GM10248 (cell line): ENCODE results near the gene ARHGAP24.

Source experiments
- CTCF ChIA-PET: fragments of 300-600 bp; sonication (Branson Sonifier 250); formaldehyde crosslinking; extraction: SDS; loops from one replicate; lab custom pipeline; 2021; ENCODE audit warnings: antibody characterized with exemption; lab: Yijun Ruan, JAX
- POLR2A ChIA-PET: fragments of 350-650 bp; sonication (Branson Sonifier 250); formaldehyde crosslinking; extraction: SDS; loops from one replicate; lab custom pipeline; 2020; ENCODE audit warnings: antibody characterized with exemption; lab: Yijun Ruan, JAX
- DNase-seq: peaks from one replicate; pipeline ENCODE4 v3.0.0; 2012; ENCODE audit errors: extremely low spot score
- CTCF ChIP-seq: IDR thresholded peaks from 2 replicates; pipeline ENCODE4 v1.5.1; 2012; ENCODE audit warnings: mild to moderate bottlenecking, low read depth; ENCODE audit errors: extremely low read depth, missing control alignments, control extremely low read depth

ARHGAP24 gene

DNA sequence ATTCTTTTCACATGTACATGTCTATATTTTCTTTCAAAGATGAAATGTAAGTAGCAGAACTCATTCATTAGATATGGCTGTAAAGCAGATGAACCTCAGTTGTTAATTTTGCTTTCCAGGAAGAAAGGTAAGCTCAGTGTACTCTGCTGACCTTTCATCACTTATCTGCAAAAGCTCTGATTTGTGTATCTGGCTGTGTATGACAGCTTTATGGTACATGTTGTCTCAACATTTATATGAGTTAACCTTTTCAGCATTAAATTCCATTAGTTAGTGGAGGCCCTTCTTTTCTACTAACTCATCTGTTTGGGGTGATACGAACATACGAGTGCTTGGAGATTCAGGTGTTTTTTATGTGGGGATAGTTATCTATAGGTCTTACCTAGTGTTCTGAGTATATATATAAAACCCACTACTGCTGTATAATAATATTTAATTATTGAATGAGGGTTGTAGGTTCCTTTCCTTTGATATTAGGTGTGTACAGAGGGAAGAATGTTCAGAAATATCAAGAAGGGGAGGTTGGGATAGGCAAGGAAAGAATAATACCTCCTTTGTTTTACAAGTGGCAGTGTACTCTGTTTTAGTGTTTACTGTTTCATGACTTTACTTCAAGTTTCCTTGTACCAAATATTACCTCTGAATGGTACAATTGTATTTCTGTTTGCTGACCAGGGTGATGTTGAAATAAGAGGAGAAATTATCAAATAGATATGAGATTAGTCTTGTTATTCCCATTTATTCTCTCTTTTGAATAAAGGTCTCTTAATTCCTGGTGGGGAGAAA lies 395.5 kb downstream of the ARHGAP24 start:
- DNase-seq: no peak
- TF ChIP-seq CTCF: no peak
- ChIA-PET CTCF (interaction anchor here (0.7 to 1.4 kb wide), 4 partner anchors 27 to 73 kb away, joined by 3 to 5 read pairs (median 3); no protein-coding TSS in a partner anchor), POLR2A (no interaction called here)

- no peak for DNase-seq
- CTCF ChIA-PET: interaction anchor here (0.7 to 1.3 kb wide), 3 partner anchors 10 to 33 kb away, joined by 3 read pairs; no protein-coding TSS in a partner anchor
- no peak for TF ChIP-seq CTCF
- POLR2A ChIA-PET: no interaction called here
Observed at GRCh38 chr4:85873566-85873965, 398.6 kb downstream of the ARHGAP24 start.

- ChIA-PET POLR2A (no interaction called here), CTCF (no interaction called here)
- DNase-seq: no peak
- no peak for TF ChIP-seq CTCF
Observed at GRCh38 chr4:85879518-85879917, 404.6 kb downstream of the ARHGAP24 start.

DNA sequence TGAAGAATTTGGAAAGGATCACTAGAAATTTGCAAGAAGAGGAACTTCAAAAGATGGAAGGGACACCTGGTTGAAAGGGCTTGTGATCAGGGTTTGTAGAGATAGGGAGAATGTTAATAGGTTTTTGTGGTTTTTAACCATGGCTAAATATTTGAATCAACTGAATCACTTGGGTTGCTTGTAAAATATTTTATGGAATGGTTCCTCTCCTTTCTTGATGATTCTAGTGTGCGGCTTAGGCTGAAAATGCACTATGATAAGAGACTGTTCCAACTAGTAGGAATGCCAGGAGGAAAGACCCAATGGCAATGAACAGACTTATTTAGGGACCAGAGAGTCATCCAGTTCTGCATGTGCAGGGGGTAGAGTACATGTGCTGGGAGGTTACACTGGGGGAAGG lies 408.2 kb downstream of the ARHGAP24 start:
- ChIA-PET CTCF (no interaction called here), POLR2A (no interaction called here)
- no peak for DNase-seq
- TF ChIP-seq CTCF: no peak

DNA sequence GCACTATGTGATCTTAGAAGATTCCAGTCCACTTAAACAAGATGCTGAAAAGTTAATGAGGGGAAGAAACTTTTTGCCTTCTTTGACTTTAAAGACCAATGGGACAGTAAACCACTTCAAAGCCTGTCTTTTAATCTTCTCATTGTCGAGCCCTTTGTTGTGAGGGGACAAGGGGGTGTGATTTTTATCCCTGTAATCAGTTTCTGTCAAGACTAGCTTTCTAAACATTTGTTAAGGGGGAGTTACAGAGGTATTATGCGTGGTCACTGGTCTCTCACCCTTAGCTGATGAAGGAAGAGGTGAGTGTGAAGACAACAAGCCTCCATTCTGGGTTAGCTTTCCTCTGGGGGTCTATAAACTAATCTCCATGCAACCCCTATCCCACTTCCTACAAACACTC lies 409.3 kb downstream of the ARHGAP24 start:
- no peak for DNase-seq
- no peak for TF ChIP-seq CTCF
- ChIA-PET CTCF (no interaction called here), POLR2A (no interaction called here)

DNA sequence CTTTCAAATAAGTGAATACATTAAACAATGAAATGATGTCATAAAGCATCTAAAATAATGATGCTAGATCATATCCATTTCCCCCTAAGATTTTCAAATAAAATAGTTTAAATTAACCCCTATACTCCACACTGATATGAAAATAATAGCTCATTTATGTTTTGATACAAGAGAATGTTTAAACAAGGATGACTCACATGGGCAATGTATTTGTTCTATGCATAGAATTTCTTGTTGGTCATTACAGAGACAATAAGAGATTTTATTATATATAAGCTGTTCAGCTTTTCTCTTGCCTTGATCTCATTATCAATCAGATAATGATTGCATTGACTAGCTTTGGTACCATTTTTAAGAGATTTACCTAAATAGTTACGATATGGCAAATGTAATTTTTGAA lies 411.7 kb downstream of the ARHGAP24 start:
- no peak for TF ChIP-seq CTCF
- ChIA-PET CTCF (interaction anchor here (2.0 kb wide), 1 partner anchor 14 kb away, joined by 6 read pairs; no protein-coding TSS in a partner anchor), POLR2A (no interaction called here)
- no peak for DNase-seq

DNA sequence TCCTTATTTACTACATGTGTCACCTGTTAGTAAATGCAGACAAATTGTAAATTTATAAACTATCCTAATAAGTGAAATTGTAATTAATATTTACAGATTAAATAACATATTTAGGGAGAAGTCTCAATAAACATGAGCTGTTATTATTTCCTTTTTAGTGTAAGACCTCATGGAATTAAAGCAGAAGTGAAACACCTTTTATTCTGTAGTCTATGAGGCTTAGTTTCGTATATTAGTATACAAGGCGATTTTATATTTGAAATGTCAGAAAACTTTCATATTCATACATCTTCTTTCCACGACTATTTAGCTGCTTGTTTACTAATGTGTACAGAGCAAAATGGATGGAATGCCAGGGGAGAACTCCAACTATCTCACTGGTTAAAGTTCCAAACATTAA lies 414.4 kb downstream of the ARHGAP24 start:
- CTCF ChIA-PET: interaction anchor here (0.9 to 1.5 kb wide), 2 partner anchors 10 to 17 kb away, joined by 3 to 4 read pairs; no protein-coding TSS in a partner anchor
- DNase-seq: no peak
- TF ChIP-seq CTCF: no peak
- POLR2A ChIA-PET: no interaction called here
